Measurements from ENCODE around the gene TTC7B.

TTC7B gene

GRCh38 chr14:90559811-90560492, 256.3 kb downstream of the TTC7B start:
- DNase-seq (ENCODE audit: low read depth, low spot score), result no peak

- DNase-seq (ENCODE audit: low read depth, low spot score), result no peak
Observed at GRCh38 chr14:90558983-90559590, 257.1 kb downstream of the TTC7B start.

GRCh38 chr14:90558041-90558982, 257.9 kb downstream of the TTC7B start:
- DNase-seq (ENCODE audit: low read depth, low spot score), result no peak

GRCh38 chr14:90557516-90557915, 258.7 kb downstream of the TTC7B start:
- DNase-seq (ENCODE audit: low read depth, low spot score), result no peak

GRCh38 chr14:90556666-90557450, 259.4 kb downstream of the TTC7B start:
- no peak for DNase-seq (ENCODE audit: low read depth, low spot score)

GRCh38 chr14:90556012-90556477, 260.2 kb downstream of the TTC7B start:
- DNase-seq (ENCODE audit: low read depth, low spot score), result peak; percentile 59

- DNase-seq (ENCODE audit: low read depth, low spot score), result no peak
Observed at GRCh38 chr14:90555126-90556011, 260.9 kb downstream of the TTC7B start.

GRCh38 chr14:90554341-90554740, 261.9 kb downstream of the TTC7B start:
- DNase-seq (ENCODE audit: low read depth, low spot score), result no peak

GRCh38 chr14:90553921-90554336, 262.3 kb downstream of the TTC7B start:
- no peak for DNase-seq (ENCODE audit: low read depth, low spot score)

- DNase-seq (ENCODE audit: low read depth, low spot score), result no peak
Observed at GRCh38 chr14:90553298-90553920, 262.8 kb downstream of the TTC7B start.

- DNase-seq (ENCODE audit: low read depth, low spot score), result no peak
Observed at GRCh38 chr14:90552465-90553297, 263.5 kb downstream of the TTC7B start.

- no peak for DNase-seq (ENCODE audit: low read depth, low spot score)
Observed at GRCh38 chr14:90551733-90552464, 264.3 kb downstream of the TTC7B start.

- peak; percentile 71 for DNase-seq (ENCODE audit: low read depth, low spot score)
Observed at GRCh38 chr14:90551070-90551704, 265.0 kb downstream of the TTC7B start.

- DNase-seq (ENCODE audit: low read depth, low spot score), result no peak
Observed at GRCh38 chr14:90549794-90550641, 266.2 kb downstream of the TTC7B start.

- no peak for DNase-seq (ENCODE audit: low read depth, low spot score)
Observed at GRCh38 chr14:90548455-90548854, 267.8 kb downstream of the TTC7B start.

- no peak for DNase-seq (ENCODE audit: low read depth, low spot score)
Observed at GRCh38 chr14:90547968-90548367, 268.3 kb downstream of the TTC7B start.

GRCh38 chr14:90547250-90547649, 269.0 kb downstream of the TTC7B start:
- no peak for DNase-seq (ENCODE audit: low read depth, low spot score)
